ENCODE measurements around the gene MUSK. TPM values are rescaled to one million over a fixed set of nuclear protein-coding genes. Genes with fewer than 3 reads are reported as not detected.

MUSK gene
- polyA plus RNA-seq, 2 of the 4 experiments (the other 2 are of a cell fraction), result not detected

GRCh38 chr9:110758201-110758600, 89.6 kb downstream of the MUSK start:
- ChIA-PET POLR2A (no interaction called here), CTCF (interaction anchor here (0.9 to 1.1 kb wide), 2 partner anchors 77 to 134 kb away, joined by 3 read pairs; no protein-coding TSS in a partner anchor)
- Histone ChIP-seq H3K9me3 (peaks cover 6% of the 10 kb centered on the region; the same call in 2 of the 3 replicates), H3K27ac (no peak overlapping the region), H3K4me3 (no peak overlapping the region), H3K4me2 (no peak overlapping the region), H3K4me1 (peaks cover 18% of the 10 kb centered on the region)
- no peak for TF ChIP-seq CEBPB (IDR thresholded peaks at IDR 0.05)
- no peak for TF ChIP-seq NPAS2 (CRISPR knock-in tag; IDR thresholded peaks at IDR 0.05; ENCODE audit: borderline replicate concordance)
- no peak for TF ChIP-seq CTCF (IDR thresholded peaks at IDR 0.05)
- no peak for TF ChIP-seq RAD21 (conservative IDR thresholded peaks at IDR 0.05 in 1 of 2, IDR thresholded peaks at IDR 0.05 in 1 of 2)
- TF ChIP-seq JUNB (IDR thresholded peaks at IDR 0.05), result no peak
- TF ChIP-seq EHF (CRISPR knock-in tag; IDR thresholded peaks at IDR 0.05), result no peak
- no peak for TF ChIP-seq RFX5 (IDR thresholded peaks at IDR 0.05)
- TF ChIP-seq ZNF302 (CRISPR knock-in tag; IDR thresholded peaks at IDR 0.05), result no peak
- no peak for TF ChIP-seq SMC3 (IDR thresholded peaks at IDR 0.05)
- TF ChIP-seq MAZ (IDR thresholded peaks at IDR 0.05; ENCODE audit: borderline replicate concordance, low read depth, low read length), result no peak
- TF ChIP-seq GATA3 (IDR thresholded peaks at IDR 0.05; ENCODE audit: borderline replicate concordance), result no peak
- TF ChIP-seq BHLHE40 (IDR thresholded peaks at IDR 0.05; ENCODE audit: low read depth, low read length), result no peak
- TF ChIP-seq SREBF2 (IDR thresholded peaks at IDR 0.05), result no peak
- ATAC-seq, result no peak
- FAIRE-seq, result no peak
- DNase-seq (ENCODE audit: low read depth in 1 of 2, low spot score in 1 of 2), result no peak

- Histone ChIP-seq H3K27ac (no peak overlapping the region), H3K4me1 (0 out of 3 replicates have a peak, but pooled peaks cover 4% of the 10 kb centered on the region), H3K4me3 (no peak overlapping the region), H3K9me3 (peaks cover 6% of the 10 kb centered on the region; the same call in 2 of the 3 replicates), H3K4me2 (no peak overlapping the region)
- WGBS (ENCODE audit: missing lambda C conversion rate), result 62% methylated on average over 2 of the region's 2 CpGs
- ATAC-seq (no peak), FAIRE-seq (peak; percentile 67), DNase-seq (ENCODE audit: low read depth in 1 of 2, low spot score in 1 of 2) (no peak)
- TF ChIP-seq CBX8 (IDR thresholded peaks at IDR 0.05), result no peak
- TF ChIP-seq RCOR1 (IDR thresholded peaks at IDR 0.05; ENCODE audit: low read depth, low read length), result no peak
- TF ChIP-seq ZNF302 (CRISPR knock-in tag; IDR thresholded peaks at IDR 0.05), result no peak
- TF ChIP-seq TFCP2L1 (CRISPR knock-in tag; IDR thresholded peaks at IDR 0.05), result no peak
- ChIA-PET CTCF (interaction anchor here (0.7 kb wide), 1 partner anchor 794 kb away, joined by 4 read pairs; no protein-coding TSS in a partner anchor), POLR2A (no interaction called here)
Measured at GRCh38 chr9:110762783-110763182, 94.2 kb downstream of the MUSK start.

GRCh38 chr9:110763568-110763967, 95.0 kb downstream of the MUSK start:
- ATAC-seq (no peak), DNase-seq (ENCODE audit: low read depth in 1 of 2, low spot score in 1 of 2) (no peak), FAIRE-seq (no peak)
- 0 out of 3 replicates have a peak, but pooled peaks cover 4% of the 10 kb centered on the region for H3K4me1 ChIP-seq
- H3K27ac ChIP-seq, result 0 out of 6 replicates have a peak overlapping the region, but pooled peaks of 1 of the 2 experiments have one; percentile 23
- H3K4me3 ChIP-seq, result no peak overlapping the region
- TF ChIP-seq RCOR1 (IDR thresholded peaks at IDR 0.05; ENCODE audit: low read depth, low read length) (no peak), RAD21 (conservative IDR thresholded peaks at IDR 0.05 in 1 of 2, IDR thresholded peaks at IDR 0.05 in 1 of 2) (no peak), CBX8 (IDR thresholded peaks at IDR 0.05) (no peak), E2F6 (IDR thresholded peaks at IDR 0.05; ENCODE audit: borderline replicate concordance, low read depth) (no peak), PBX3 (IDR thresholded peaks at IDR 0.05) (no peak), RARB (CRISPR knock-in tag; IDR thresholded peaks at IDR 0.05) (no peak), MAX (IDR thresholded peaks at IDR 0.05) (no peak), ESRRA (IDR thresholded peaks at IDR 0.05; ENCODE audit: borderline replicate concordance, low read length) (no peak)
- peaks cover 5% of the 10 kb centered on the region; the same call in 2 of the 3 replicates for H3K9me3 ChIP-seq
- POLR2A ChIA-PET, result no interaction called here
- no peak overlapping the region for H3K4me2 ChIP-seq
- WGBS (ENCODE audit: missing lambda C conversion rate), result 84% methylated on average over 1 of the region's 1 CpG
- CTCF ChIA-PET, result no interaction called here
